Activated CD4-positive, alpha-beta T cell treated with anti-CD3 and anti-CD28 coated beads, Interleukin-2, amount 50 U/mL, for 16 hours (primary cell): Measurements from ENCODE around the gene TAS1R1.
"Not testable (repeated sequence)": the region's sequence is repeated elsewhere in the genome, so short reads cannot be mapped to it uniquely, and the experiment has no call there.

Experiments
- DNase-seq: peaks from one replicate; pipeline ENCODE4 v3.0.0-alpha.2; 2020

Gene TAS1R1

GRCh38 chr1:6592441-6592840 is 37.3 kb downstream of the TAS1R1 start:
- DNase-seq = no peak

DNA sequence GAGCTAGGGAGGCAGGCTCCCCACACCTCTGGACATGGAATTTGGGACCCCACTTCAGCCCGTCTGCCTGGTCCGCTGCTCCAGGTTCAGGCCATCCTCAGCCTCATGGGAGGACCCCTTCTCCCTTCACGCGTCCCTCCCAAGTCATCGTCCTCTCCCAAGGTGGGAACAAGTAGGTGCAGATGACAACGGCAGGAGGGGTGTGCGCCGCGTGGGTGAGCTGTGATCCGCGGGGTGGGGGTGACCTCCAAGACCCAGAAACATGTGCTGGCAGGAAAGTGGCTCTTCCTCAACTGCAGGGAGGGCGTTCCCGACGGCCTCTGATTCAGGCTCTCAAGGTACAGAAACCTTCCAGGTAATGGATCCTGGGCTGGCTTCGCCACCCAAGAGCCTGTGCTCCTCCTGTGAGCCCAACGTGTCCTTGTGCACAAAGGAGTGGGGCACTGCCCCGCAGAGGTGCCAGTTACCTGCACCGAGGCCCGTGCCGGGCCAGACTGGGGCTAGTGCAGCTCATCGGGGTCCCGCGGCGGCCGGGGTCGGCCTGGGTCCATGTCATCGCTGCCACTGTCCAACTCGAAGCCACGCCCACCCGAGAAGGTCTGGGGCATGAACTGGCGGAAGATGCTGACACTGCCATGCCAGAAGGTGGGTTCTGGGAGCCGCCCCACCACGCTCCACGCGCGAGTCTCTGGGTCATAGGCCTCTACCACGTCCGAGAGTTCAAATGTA is 37.9 kb downstream of the TAS1R1 start:
- no peak for DNase-seq

- DNase-seq = no peak
Observed at GRCh38 chr1:6593810-6594209, 38.7 kb downstream of the TAS1R1 start.

- no peak for DNase-seq
Observed at GRCh38 chr1:6594977-6595740, 40.1 kb downstream of the TAS1R1 start.

- DNase-seq = no peak
Observed at GRCh38 chr1:6596351-6596750, 41.2 kb downstream of the TAS1R1 start.

DNA sequence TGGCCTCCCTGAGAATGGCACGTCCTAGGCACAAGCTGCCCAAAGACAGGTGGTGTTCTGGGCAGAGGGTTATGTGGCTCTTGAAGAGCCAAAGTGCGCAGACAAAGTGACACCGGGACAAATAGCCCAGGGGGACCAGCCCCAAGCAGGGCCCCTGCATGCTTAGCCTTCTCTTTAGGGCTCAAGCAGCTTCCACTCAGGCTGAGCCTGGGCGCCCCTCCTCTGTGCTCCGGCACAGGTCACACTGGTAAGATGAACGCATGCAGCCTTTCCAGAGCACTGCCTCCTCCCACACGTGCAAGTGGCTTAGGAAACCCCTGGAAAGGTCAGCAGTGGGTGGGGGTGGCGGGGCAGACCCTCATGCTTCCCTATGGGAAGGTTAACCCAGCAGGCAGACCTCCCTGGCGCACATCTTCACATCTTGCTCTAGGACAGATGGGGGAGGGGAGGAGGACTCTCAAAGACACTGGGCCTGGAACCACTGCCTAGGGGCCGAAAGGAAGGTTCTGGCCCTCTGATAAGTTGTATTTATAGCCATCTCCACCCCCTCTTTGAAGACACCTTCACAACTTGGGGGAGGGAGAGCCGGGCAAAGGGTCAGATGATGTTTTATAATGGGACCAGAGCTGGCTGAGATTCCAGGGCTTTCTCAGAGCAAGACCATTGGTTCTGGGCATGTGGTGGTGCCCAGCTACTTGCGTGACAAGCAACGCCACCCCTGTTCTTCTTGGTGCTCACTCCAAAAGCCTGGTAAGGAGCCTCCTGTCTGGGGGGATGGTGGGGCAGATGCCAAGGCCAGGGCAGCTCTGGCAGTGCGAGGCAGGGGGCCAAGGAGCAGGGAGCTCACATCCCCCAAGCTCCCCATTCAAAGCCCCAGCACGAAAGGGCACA is 42.0 kb downstream of the TAS1R1 start:
- DNase-seq = no peak

DNA sequence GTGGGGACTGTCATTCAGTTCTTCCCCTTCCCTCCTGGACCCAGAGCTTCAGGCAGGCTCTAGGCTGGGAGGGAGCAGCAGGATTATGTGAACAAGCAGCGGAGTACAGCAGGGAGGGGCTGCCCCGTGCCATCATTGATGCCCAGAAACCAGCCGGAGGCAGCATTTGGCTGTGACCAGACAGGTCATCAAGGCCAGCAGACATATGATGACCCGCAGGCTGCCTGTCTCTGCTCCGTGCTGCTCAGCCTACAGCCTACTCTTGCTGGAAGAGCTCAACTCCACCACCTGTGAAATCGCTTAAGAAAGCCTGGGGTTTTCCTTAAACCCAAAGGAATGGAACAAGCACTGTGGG is 42.6 kb downstream of the TAS1R1 start:
- no peak for DNase-seq

DNA sequence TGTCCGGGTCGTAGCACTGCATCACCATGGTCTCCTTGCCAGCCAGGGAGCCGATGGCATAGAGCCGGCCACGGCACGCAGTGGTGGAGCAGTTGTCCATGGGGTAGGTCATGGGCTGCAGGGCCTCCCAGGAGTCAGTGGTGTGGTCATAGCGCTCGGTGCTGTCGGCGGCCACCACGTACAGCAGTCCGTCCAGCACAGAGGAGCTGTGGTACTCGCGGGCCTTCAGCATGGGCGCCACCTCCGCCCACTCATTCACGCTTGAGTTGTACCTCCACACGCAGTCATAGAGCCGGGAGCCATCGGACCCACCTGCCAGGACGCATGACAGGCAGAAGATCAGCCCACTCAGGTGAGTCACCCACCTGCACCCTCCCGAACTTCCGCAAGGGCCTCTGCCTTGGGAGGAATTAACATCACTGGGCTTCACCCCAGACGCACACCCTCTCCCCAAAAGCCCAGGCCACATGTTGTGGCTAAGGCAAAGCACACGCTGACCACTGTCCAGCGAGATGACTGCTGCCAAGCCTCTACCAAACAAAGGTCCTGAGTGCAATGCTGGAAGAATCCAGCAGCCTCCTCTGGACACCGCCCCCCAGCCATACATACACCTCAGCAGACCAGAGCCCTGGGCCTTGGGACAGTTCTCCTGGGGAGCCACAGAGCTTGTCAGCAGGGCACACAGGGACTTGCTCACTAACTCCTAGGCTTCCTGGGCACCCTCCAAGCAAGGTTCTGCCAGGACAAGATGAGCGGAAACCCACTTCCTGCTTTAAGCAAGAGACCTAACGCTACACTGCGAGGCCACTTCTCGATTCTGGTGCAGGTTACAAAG is 44.3 kb downstream of the TAS1R1 start:
- peak; percentile 60 for DNase-seq

DNA sequence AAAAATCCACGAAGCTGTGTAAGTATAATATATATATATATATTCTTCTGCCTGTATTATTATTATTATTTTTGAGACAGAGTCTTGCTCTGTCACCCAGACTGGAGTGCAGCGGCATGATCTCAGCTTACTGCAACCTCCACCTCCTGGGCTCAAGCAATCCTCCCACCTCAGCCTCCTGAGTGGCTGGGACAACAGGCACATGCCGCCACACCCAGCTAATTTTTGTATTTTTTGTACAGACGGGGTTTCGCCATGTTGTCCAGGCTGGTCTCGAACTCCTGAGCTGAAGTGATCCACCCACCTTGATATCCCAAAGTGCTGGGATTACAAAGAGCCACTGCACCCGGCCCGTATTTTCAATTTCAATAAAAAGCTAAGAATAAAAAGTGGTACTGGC is 44.9 kb downstream of the TAS1R1 start:
- not testable (repeated sequence) for DNase-seq

DNA sequence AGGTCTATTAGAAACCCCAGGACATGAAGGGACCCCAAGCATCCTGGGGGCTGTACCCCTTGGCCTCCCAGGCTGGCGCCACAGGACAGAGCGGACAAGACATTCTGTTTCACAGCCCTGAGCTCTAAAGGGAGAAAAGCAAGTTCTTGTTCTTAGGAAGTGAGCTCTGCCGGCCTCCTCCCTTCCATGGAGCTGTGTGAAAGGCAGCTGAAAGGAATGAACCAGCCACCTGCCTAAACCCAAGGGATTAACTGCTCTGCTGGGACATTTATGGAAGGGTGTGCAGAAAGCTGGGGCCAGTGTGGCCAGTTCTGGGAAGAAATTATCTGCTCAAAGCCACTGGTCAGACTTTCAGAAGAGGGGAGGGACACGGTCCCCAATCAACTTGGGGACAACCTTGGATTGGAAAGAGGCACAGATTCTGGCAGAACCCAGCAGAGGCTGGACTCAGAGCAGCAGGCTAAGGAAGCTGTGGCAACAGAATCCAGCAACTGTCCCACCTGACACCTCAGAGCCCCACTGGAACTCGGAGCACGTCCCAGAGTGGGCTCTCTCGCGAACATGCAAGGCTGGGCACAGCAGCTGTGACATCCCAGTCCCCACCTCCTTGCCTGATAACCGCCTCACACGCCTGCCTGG is 45.4 kb downstream of the TAS1R1 start:
- no peak for DNase-seq

DNA sequence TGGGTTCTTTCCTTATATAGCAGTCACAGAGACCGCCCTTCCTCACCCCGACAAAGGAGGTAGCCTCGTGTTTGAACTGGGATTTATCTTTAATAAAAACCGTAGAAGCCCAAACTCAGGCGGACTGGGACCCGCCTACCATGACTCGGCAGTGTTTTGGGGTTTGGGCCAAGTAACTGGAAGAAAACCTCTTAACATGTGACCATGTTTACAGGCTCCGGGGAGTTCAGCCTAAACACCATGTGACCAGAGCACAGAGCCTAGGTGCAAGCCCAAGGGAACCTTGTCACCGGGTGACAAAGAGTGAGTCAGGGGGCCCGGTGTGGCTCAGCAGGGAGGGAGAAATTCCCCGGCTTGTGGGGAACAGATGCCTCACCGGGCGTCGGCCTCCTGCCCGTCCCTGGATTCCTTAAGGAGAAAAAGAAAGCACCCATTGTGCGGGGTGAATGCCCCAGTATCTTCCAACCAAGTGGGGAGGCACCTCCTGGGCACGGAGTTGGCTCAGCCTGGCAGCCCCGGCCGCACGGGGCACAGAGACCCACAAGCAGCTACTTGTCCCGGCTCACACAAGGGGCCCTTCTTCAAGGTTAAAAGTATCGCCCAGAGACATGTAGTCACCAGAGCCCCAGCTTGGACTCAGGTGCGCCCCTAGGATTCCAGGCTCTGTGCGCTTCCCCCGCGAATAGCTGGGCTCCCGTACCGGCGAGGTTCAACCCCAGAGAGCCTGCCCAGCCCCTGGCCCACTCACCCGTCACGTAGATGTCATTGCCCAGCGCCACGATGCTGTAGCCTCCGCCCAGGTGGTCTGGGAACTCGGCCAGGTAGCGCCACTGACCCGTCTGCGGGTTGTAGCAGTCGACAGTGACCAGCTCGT is 46.2 kb downstream of the TAS1R1 start:
- peak; percentile 87 for DNase-seq

DNA sequence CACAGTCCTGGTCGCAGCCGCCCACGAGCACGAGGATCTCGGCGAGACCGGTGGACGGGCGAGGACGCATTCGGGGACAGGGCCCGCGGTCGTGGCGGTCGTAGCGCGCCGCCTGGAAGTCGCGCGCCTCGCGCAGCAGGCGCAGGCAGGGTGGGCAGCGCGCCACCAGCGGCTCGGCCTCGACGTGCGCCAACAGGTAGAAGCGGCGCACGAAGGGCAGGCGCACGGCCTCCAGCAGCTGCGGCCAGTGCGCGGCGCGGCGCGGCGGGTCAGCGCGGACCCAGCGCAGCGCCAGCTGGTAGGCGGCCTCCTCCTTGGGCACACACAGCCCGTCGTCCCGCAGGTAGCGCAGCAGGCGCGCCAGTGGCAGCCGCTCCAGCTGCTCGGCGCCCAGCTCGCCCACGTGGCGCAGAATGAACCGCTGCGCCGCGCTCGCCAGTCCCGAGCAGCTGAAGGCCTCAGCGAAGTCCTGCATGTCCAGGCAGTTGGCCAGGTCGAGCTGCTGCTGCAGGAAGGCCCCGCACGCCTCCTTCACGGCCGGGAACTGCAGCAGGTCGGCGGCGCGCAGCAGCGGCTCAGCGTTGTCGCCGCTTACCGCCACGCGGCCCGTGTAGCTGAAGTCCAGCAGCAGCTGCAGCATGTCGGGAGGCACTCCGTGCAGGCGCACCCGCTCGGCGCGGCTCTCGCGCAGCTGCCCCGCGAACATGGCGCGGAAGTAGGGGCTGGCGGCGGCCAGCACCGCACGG is 47.0 kb downstream of the TAS1R1 start:
- DNase-seq = no peak

DNA sequence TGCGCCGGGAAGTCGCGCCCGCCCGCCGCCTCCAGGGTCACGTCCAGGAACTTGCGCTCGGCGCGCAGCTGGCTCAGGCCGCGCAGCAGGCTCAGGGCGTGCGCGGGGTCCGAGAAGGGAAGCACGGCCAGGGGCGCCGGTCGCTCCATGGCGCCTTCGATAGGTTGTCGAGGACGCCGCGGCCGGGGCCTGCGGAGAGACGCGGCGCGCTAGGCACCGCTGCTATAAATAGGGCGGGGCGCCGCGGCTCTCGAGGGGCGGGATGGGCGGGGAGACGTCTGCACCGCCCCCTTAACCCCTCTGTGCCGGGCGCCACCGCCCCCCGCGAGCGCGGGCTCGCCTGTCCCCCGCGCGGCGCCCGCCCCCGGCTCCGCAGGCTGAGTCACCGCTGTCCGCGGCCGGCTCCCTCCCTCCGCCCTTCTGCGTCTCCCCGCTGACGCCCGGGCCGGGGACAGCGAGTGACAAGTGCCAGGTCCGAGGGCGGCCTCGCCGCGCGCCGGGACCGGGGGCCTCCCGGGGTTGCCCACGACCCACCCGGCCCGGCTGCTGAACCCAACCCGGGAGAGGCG is 47.6 kb downstream of the TAS1R1 start, which contains the start of gene KLHL21:
Gene KLHL21, minus strand, starts transcription at position 201 of the 569 bp plus-strand sequence. Its CDS starts 52 bp downstream, at position 149.
- peak; percentile 90 for DNase-seq

DNA sequence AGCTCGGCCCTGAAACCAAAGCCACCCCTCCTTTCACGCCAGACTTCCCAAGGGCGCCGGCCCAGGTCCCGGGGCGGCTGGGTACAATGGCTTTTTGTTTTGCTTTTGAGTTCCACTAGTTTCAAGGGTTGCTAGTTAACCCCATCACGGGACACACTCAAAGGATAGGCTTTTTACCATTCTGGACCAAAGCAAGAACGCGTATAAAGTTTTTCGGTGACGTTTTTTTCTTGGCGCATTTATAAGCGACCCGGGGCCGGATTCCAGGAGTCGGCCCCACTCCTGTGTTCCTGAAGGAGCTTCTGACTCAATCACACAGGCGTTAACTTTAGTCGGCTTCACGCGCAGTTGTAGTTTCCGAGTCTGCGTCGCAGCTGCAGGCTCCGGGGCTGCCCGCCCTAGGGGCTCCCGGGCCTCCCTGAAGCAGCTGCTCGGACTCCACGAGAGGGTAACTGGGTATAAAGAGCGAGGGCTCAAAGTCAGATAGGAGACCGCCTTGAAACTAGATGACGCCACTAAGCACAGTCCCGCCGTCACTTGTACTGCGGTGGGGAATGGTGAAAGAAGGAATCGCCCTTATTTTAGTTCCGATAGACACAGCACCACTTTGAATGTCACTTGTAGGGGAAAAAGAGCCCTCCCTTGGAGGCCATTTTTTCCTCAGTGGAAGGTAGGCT is 48.3 kb downstream of the TAS1R1 start:
- DNase-seq = peak; percentile 65

GRCh38 chr1:6603915-6604558 is 48.9 kb downstream of the TAS1R1 start:
- DNase-seq = no peak

- no peak for DNase-seq
Observed at GRCh38 chr1:6612641-6613360, 57.7 kb downstream of the TAS1R1 start.

- peak; percentile 100 for DNase-seq
Observed at GRCh38 chr1:6613361-6614018, 58.4 kb downstream of the TAS1R1 start, which contains the start of gene PHF13. Gene PHF13 (plus strand): TSS chr1:6613731. CDS start chr1:6614067, 336 bp downstream.
